IMR-90 (cell line): ENCODE measurements around the gene FBXW8.

Source experiments
- BHLHE40 ChIP-seq: fragments of 150-350 bp; IDR thresholded peaks from 2 replicates; pipeline ENCODE4 v1.6.1; 2016; ENCODE audit warnings: mild to moderate bottlenecking, low read depth, low read length
- FOS ChIP-seq: fragments of 150-350 bp; IDR thresholded peaks from 2 replicates; pipeline ENCODE4 v1.6.1; 2016; ENCODE audit warnings: low read depth, low read length
- RCOR1 ChIP-seq: IDR thresholded peaks from 2 replicates; pipeline ENCODE4 v1.6.1; 2012; ENCODE audit warnings: mild to moderate bottlenecking, low read length, improper control_type of control experiment; ENCODE audit not compliant: insufficient replicate concordance
- TF ChIP-seq, protein P1 (sequence below): fragments of 150-350 bp; IDR thresholded peaks from 2 replicates; pipeline ENCODE4 v1.6.1; 2017; ENCODE audit warnings: mild to moderate bottlenecking, antibody characterized with exemption, low read length, low read depth
- TF ChIP-seq, protein P2 (sequence below): conservative IDR thresholded peaks from 2 replicates; pipeline ENCODE4 v1.5.1; 2012; ENCODE audit warnings: mild to moderate bottlenecking, low read depth, low read length, improper control_type of control experiment

DNA sequence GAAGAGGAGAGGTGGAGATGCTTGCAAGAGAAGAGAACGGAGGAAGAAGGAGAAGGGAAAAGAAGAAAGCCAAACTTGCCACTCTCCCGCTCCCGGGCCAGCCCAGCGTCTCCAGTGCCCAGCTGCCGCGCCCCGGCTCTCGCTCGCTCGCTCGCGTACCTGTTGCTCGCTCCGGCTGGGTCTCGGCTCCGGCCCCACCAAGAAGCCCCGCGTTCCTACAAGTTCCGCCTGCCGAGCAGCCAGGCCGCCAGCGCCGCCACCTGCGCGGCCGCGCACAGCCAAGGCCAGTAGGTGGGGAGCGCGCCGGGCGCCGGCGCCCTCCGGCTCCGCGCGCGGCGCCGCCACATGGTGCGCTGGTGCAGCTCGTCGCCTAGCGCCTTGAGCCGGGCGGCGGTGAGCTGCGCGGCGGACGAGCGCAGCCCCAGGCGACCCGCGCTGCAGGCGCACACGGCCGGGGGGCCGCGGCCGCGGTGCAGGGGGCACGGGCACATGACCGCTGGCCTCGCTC is 29.9 kb upstream of the FBXW8 start:
- TF ChIP-seq, protein P1, sequence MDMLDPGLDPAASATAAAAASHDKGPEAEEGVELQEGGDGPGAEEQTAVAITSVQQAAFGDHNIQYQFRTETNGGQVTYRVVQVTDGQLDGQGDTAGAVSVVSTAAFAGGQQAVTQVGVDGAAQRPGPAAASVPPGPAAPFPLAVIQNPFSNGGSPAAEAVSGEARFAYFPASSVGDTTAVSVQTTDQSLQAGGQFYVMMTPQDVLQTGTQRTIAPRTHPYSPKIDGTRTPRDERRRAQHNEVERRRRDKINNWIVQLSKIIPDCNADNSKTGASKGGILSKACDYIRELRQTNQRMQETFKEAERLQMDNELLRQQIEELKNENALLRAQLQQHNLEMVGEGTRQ: no peak
- TF ChIP-seq BHLHE40 (no peak), FOS (no peak), RCOR1 (no peak)
- TF ChIP-seq, protein P2, sequence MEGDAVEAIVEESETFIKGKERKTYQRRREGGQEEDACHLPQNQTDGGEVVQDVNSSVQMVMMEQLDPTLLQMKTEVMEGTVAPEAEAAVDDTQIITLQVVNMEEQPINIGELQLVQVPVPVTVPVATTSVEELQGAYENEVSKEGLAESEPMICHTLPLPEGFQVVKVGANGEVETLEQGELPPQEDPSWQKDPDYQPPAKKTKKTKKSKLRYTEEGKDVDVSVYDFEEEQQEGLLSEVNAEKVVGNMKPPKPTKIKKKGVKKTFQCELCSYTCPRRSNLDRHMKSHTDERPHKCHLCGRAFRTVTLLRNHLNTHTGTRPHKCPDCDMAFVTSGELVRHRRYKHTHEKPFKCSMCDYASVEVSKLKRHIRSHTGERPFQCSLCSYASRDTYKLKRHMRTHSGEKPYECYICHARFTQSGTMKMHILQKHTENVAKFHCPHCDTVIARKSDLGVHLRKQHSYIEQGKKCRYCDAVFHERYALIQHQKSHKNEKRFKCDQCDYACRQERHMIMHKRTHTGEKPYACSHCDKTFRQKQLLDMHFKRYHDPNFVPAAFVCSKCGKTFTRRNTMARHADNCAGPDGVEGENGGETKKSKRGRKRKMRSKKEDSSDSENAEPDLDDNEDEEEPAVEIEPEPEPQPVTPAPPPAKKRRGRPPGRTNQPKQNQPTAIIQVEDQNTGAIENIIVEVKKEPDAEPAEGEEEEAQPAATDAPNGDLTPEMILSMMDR: no peak
